H1 (cell line): ENCODE results near the gene DOK6. TPM values are rescaled to one million over a fixed set of nuclear protein-coding genes. Genes with fewer than 3 reads are reported as not detected.

Source experiments
- CTCF ChIA-PET: fragments of 300-600 bp; sonication (Branson Sonifier 250); formaldehyde crosslinking; loops from one replicate; lab custom pipeline; 2021; ENCODE audit not compliant: partially characterized antibody; lab: Charles Lee
- POLR2A ChIA-PET: fragments of 300-600 bp; sonication (Branson Sonifier 250); formaldehyde crosslinking; loops from one replicate; lab custom pipeline; 2021; ENCODE audit warnings: inconsistent platforms; ENCODE audit not compliant: partially characterized antibody; lab: Charles Lee
- DNase-seq, 2 experiments: peaks; one replicate each; pipeline versions ENCODE4 v3.0.0 to v3.0.0-alpha.2; 2010 to 2022; ENCODE audit warnings: low spot score in 2 of 2, low read depth in 1 of 2, mixed read lengths in 1 of 2
- FAIRE-seq: peaks from 2 replicates; lab custom pipeline; 2011; peaks lifted over from hg19 to GRCh38; lab: Jason Lieb, UNC
- H2AFZ ChIP-seq: 2 replicates; pipeline ENCODE4 v1.8.1; 2012; ENCODE audit warnings: low read length, inconsistent platforms
- H2AK5ac ChIP-seq: 2 replicates; pipeline ENCODE4 v1.6.1; 2013; ENCODE audit warnings: low read depth, low read length
- H2BK120ac ChIP-seq: replicated peaks from 2 replicates; pipeline ENCODE3; 2013; ENCODE audit warnings: low read depth, low read length, inconsistent platforms
- H2BK12ac ChIP-seq: 2 replicates; pipeline ENCODE4 v1.6.1; 2013; ENCODE audit warnings: low read depth, low read length
- H2BK15ac ChIP-seq: 2 replicates; pipeline ENCODE4 v1.6.1; 2013; ENCODE audit warnings: low read length
- H2BK20ac ChIP-seq: 2 replicates; pipeline ENCODE4 v1.6.1; 2013; ENCODE audit warnings: low read length
- H2BK5ac ChIP-seq: 2 replicates; pipeline ENCODE4 v1.6.1; 2013; ENCODE audit warnings: low read depth, low read length
- H3K14ac ChIP-seq: 2 replicates; pipeline ENCODE4 v1.6.1; 2013; ENCODE audit warnings: inconsistent platforms; ENCODE audit not compliant: insufficient read length
- H3K18ac ChIP-seq: 2 replicates; pipeline ENCODE4 v1.6.1; 2013; ENCODE audit warnings: low read length; ENCODE audit errors: extremely low read depth
- H3K23ac ChIP-seq: 2 replicates; pipeline ENCODE4 v1.6.1; 2013; ENCODE audit warnings: inconsistent platforms; ENCODE audit not compliant: insufficient read length
- H3K23me2 ChIP-seq: 2 replicates; pipeline ENCODE4 v1.6.1; 2013; ENCODE audit warnings: low read depth, low read length
- H3K27ac ChIP-seq: 2 replicates; pipeline ENCODE4 v1.6.1; 2011; ENCODE audit warnings: low read depth, low read length, inconsistent platforms
- H3K27me3 ChIP-seq, 4 experiments: replicated peaks in 1 of 4; 1 replicate in 1 of 4; 2 replicates in 3 of 4; pipeline versions ENCODE4 v1.6.1 to v1.8.1; 2011 to 2013; ENCODE audit warnings: low read length in 3 of 4, mild to moderate bottlenecking in 3 of 4, inconsistent platforms in 2 of 4, mixed read lengths in 2 of 4, moderate library complexity in 1 of 4; ENCODE audit not compliant: control insufficient read depth in 3 of 4, insufficient read depth in 3 of 4; ENCODE audit errors: extremely low read depth in 1 of 4
- H3K36me3 ChIP-seq, 4 experiments: 2 replicates each; pipeline versions ENCODE4 v1.6.1 to v1.8.1; 2011 to 2013; ENCODE audit warnings: mild to moderate bottlenecking in 4 of 4, low read length in 3 of 4, moderate library complexity in 2 of 4, control low read depth in 1 of 4, inconsistent platforms in 1 of 4; ENCODE audit not compliant: insufficient read depth in 4 of 4, control insufficient read depth in 2 of 4
- H3K4ac ChIP-seq: replicated peaks from 2 replicates; pipeline ENCODE3; 2013; ENCODE audit warnings: low read length, low read depth, mixed read lengths, inconsistent platforms; ENCODE audit not compliant: insufficient read length
- H3K4me1 ChIP-seq, 4 experiments: replicated peaks in 1 of 4; 1 replicate in 1 of 4; 2 replicates in 3 of 4; pipeline versions ENCODE4 v1.6.1 to v1.8.1; 2011 to 2013; ENCODE audit warnings: low read length in 3 of 4, inconsistent platforms in 2 of 4, mixed read lengths in 1 of 4; ENCODE audit not compliant: insufficient read depth in 4 of 4, control insufficient read depth in 3 of 4
- H3K4me2 ChIP-seq, 2 experiments: 2 replicates each; pipeline versions ENCODE4 v1.6.1 to v1.8.1; 2011 to 2013; ENCODE audit warnings: low read depth in 2 of 2, low read length in 2 of 2, control low read depth in 1 of 2, inconsistent platforms in 1 of 2, mild to moderate bottlenecking in 1 of 2; ENCODE audit not compliant: insufficient read depth in 1 of 2
- H3K4me3 ChIP-seq, 4 experiments: fragments of 200-600, 300-600 bp in 1 of 4; sonication (generic), shearing (Covaris generic), sonication (Bioruptor Twin) in 1 of 4; 2 replicates each; pipeline versions ENCODE4 v1.5.1 to v1.8.1; 2011 to 2016; ENCODE audit warnings: low read length in 4 of 4, low read depth in 3 of 4, control low read depth in 2 of 4, inconsistent platforms in 2 of 4, mild to moderate bottlenecking in 2 of 4, mixed read lengths in 1 of 4, moderate library complexity in 1 of 4; ENCODE audit not compliant: insufficient read depth in 2 of 4; ENCODE audit errors: extremely low read depth in 1 of 4
- H3K56ac ChIP-seq: replicated peaks from 2 replicates; pipeline ENCODE3; 2013; ENCODE audit warnings: low read depth, mild to moderate bottlenecking, mixed read lengths, low read length, inconsistent platforms; ENCODE audit not compliant: insufficient read length
- H3K79me1 ChIP-seq: 2 replicates; pipeline ENCODE4 v1.6.1; 2013; ENCODE audit warnings: low read depth, low read length, control low read depth
- H3K79me2 ChIP-seq, 2 experiments: 2 replicates each; pipeline versions ENCODE4 v1.6.1 to v1.8.1; 2012 to 2013; ENCODE audit warnings: low read length in 2 of 2, mild to moderate bottlenecking in 2 of 2, inconsistent platforms in 1 of 2; ENCODE audit not compliant: insufficient read depth in 2 of 2, control insufficient read depth in 1 of 2
- H3K9ac ChIP-seq, 4 experiments: replicated peaks in 1 of 4; 1 replicate in 1 of 4; 2 replicates in 3 of 4; pipeline versions ENCODE4 v1.6.1 to v1.8.1; 2011 to 2013; ENCODE audit warnings: low read depth in 3 of 4, low read length in 3 of 4, control low read depth in 2 of 4, mild to moderate bottlenecking in 2 of 4, moderate library complexity in 2 of 4, inconsistent platforms in 1 of 4; ENCODE audit errors: extremely low read depth in 1 of 4
- H3K9me3 ChIP-seq, 2 experiments: 2 replicates each; pipeline versions ENCODE4 v1.6.1 to v1.8.1; 2012 to 2013; ENCODE audit warnings: mild to moderate bottlenecking in 2 of 2, moderate library complexity in 2 of 2, control low read depth in 1 of 2, inconsistent platforms in 1 of 2, low read depth in 1 of 2, low read length in 1 of 2, mixed read lengths in 1 of 2; ENCODE audit not compliant: insufficient read depth in 2 of 2
- H4K20me1 ChIP-seq, 2 experiments: replicated peaks in 1 of 2; 2 replicates each; pipeline versions ENCODE3 to v1.8.1; 2011 to 2013; ENCODE audit warnings: inconsistent platforms in 2 of 2, low read length in 2 of 2, mild to moderate bottlenecking in 1 of 2; ENCODE audit not compliant: insufficient read depth in 2 of 2, control insufficient read depth in 1 of 2
- H4K5ac ChIP-seq: 2 replicates; pipeline ENCODE4 v1.6.1; 2013; ENCODE audit warnings: low read length, low read depth, mixed read lengths, inconsistent platforms; ENCODE audit not compliant: insufficient read length
- H4K8ac ChIP-seq: 2 replicates; pipeline ENCODE4 v1.8.0; 2013; ENCODE audit warnings: mild to moderate bottlenecking, moderate library complexity, low read length, inconsistent platforms; ENCODE audit not compliant: insufficient read depth; ENCODE audit errors: extremely low read depth
- H4K91ac ChIP-seq: replicated peaks from 2 replicates; pipeline ENCODE3; 2013; ENCODE audit warnings: low read length, mixed read lengths, inconsistent platforms; ENCODE audit not compliant: insufficient read length
- JUN ChIP-seq: IDR thresholded peaks from 2 replicates; pipeline ENCODE4 v1.6.1; 2011; ENCODE audit warnings: low read depth, mild to moderate bottlenecking, improper control_type of control experiment, low read length
- WGBS, 2 experiments: shearing (Covaris generic) in 1 of 2; methylation state at CpG; one replicate each; pipeline versions ENCODE4 v1.1.6 to v1.1.7; 2013 to 2015; ENCODE audit warnings: low lambda C conversion rate in 2 of 2, mixed read lengths in 2 of 2, inconsistent platforms in 1 of 2, low coverage in 1 of 2, missing lambda C conversion rate in 1 of 2; ENCODE audit not compliant: insufficient replicate concordance in 2 of 2, insufficient coverage in 1 of 2, insufficient read length in 1 of 2; ENCODE audit errors: extremely low coverage in 1 of 2, missing lambda C conversion rate in 1 of 2; 5-methylcytosine and 5-hydroxymethylcytosine counted together
- polyA plus RNA-seq, 7 experiments: library from polyadenylated mRNA; depleted of rRNA in 3 of 7; stranded (reverse) in 5 of 7; unstranded in 2 of 7; fragments of >200 nt in 5 of 7; fragments of 200-250 nt in 2 of 7; gene quantifications; 1 replicate in 5 of 7; 2 replicates in 1 of 7; 4 replicates in 1 of 7; pipeline versions ENCODE4 v1.2.1 to v1.2.3, GENCODE V29; 2011 to 2013; ENCODE audit warnings: missing spikeins in 2 of 7, mixed read lengths in 2 of 7
- total RNA-seq: library from RNA; stranded (reverse); fragmentation: NEBNext Ultra II Directional; extraction: Animal tissue kit (Norgen Biotek cat#: 25700); gene quantifications from 2 replicates; pipeline ENCODE4 v1.2.1, GENCODE V29; 2021

The DOK6 gene
- total and polyA plus RNA-seq, 2 of the 8 experiments (the other 6 are each of a cell fraction or from before 2014, with no cell fraction given) = 0.33 to 0.50 TPM

GRCh38 chr18:69494841-69495240 lies 94.2 kb downstream of the DOK6 start:
- no peak overlapping the region for H4K8ac ChIP-seq
- CTCF ChIA-PET = interaction anchor here (1.2 kb wide), 1 partner anchor 22 kb away, joined by 3 read pairs; no protein-coding TSS in a partner anchor
- no peak overlapping the region for H3K14ac ChIP-seq
- H2BK120ac ChIP-seq = no peak overlapping the region
- peaks cover 10 to 17% of the 10 kb centered on the region in 2 experiments; a peak in 2 of 4 replicates for H3K9me3 ChIP-seq
- H3K27ac ChIP-seq = no peak overlapping the region
- H3K79me1 ChIP-seq = no peaks in the 10 kb centered on the region
- no peak overlapping the region for H3K9ac ChIP-seq
- no peak overlapping the region for H2BK20ac ChIP-seq
- no peak overlapping the region for H2BK5ac ChIP-seq
- H3K27me3 ChIP-seq = no peaks in the 10 kb centered on the region
- H3K4me2 ChIP-seq = no peak overlapping the region
- POLR2A ChIA-PET = no interaction called here
- no peak for FAIRE-seq
- H2BK12ac ChIP-seq = no peak overlapping the region
- H3K79me2 ChIP-seq = no peaks in the 10 kb centered on the region
- no peaks in the 10 kb centered on the region for H3K23me2 ChIP-seq
- no peak overlapping the region for H4K5ac ChIP-seq
- no peak for DNase-seq
- no peak overlapping the region for H3K4ac ChIP-seq
- H3K18ac ChIP-seq = no peak overlapping the region
- no peak overlapping the region for H4K91ac ChIP-seq
- H2BK15ac ChIP-seq = no peak overlapping the region
- TF ChIP-seq JUN = no peak
- H2AK5ac ChIP-seq = no peak overlapping the region
- no peak overlapping the region for H3K4me3 ChIP-seq
- H3K23ac ChIP-seq = no peak overlapping the region
- H3K36me3 ChIP-seq = no peaks in the 10 kb centered on the region
- 87% methylated on average over 3 of the region's 4 CpGs; no CpG with 5 or more reads in 1 of the 2 experiments for WGBS, 2 experiments
- H2AFZ ChIP-seq = no peak overlapping the region
- no peak overlapping the region for H3K56ac ChIP-seq
- H3K4me1 ChIP-seq = no peaks in the 10 kb centered on the region
- no peaks in the 10 kb centered on the region for H4K20me1 ChIP-seq
